Neural cell (in vitro differentiated cells): ENCODE results near the gene KRT3. TPM values are rescaled to one million over a fixed set of nuclear protein-coding genes. Genes with fewer than 3 reads are reported as not detected.

Experiments used
- H2AFZ ChIP-seq: fragments of 200-600, 300-800 bp; sonication (generic), shearing (Covaris generic); 2 replicates; pipeline ENCODE4 v1.6.0; 2014; ENCODE audit warnings: low read depth, mild to moderate bottlenecking, antibody characterized with exemption, low read length, moderate library complexity
- H3F3A ChIP-seq: fragments of 200-600 bp; shearing (Covaris generic); 2 replicates; pipeline ENCODE4 v1.6.1; 2016; ENCODE audit warnings: mild to moderate bottlenecking, moderate library complexity, mixed read lengths, antibody characterized with exemption, low read length; ENCODE audit not compliant: insufficient read depth, poor library complexity, severe bottlenecking
- H3K27ac ChIP-seq: fragments of 200-600, 300-800 bp; sonication (generic), shearing (Covaris generic); 2 replicates; pipeline ENCODE4 v1.5.1; 2014; ENCODE audit warnings: mild to moderate bottlenecking, low read length, moderate library complexity
- H3K27me3 ChIP-seq: fragments of 300-800, 200-600 bp; sonication (generic), shearing (Covaris generic); 2 replicates; pipeline ENCODE4 v1.6.0; 2014; ENCODE audit warnings: mild to moderate bottlenecking, low read depth, low read length, moderate library complexity; ENCODE audit not compliant: insufficient read depth
- H3K36me3 ChIP-seq: fragments of 300-800, 200-600 bp; sonication (generic), shearing (Covaris generic); 2 replicates; pipeline ENCODE4 v1.5.1; 2014; ENCODE audit warnings: mild to moderate bottlenecking, antibody characterized with exemption, low read length, moderate library complexity; ENCODE audit not compliant: insufficient read depth
- H3K4me2 ChIP-seq: fragments of 300-800, 200-600 bp; sonication (generic), shearing (Covaris generic); 2 replicates; pipeline ENCODE4 v1.6.0; 2014; ENCODE audit warnings: mild to moderate bottlenecking, low read length
- H3K4me3 ChIP-seq: fragments of 300-800, 200-600 bp; sonication (generic), shearing (Covaris generic); 2 replicates; pipeline ENCODE4 v1.5.1; 2014; ENCODE audit warnings: mild to moderate bottlenecking, low read length, moderate library complexity
- H3K79me2 ChIP-seq: fragments of 200-600 bp; shearing (Covaris generic); replicated peaks from 2 replicates; pipeline ENCODE4 v1.6.0; 2014; ENCODE audit warnings: mild to moderate bottlenecking, low read length, moderate library complexity; ENCODE audit not compliant: insufficient read depth
- H3K9ac ChIP-seq: fragments of 300-800, 200-600 bp; sonication (generic), shearing (Covaris generic); 2 replicates; pipeline ENCODE4 v1.6.1; 2016; ENCODE audit warnings: mild to moderate bottlenecking, low read length, mixed read lengths
- H3K9me2 ChIP-seq: fragments of 200-600 bp; shearing (Covaris generic); 2 replicates; pipeline ENCODE4 v1.6.1; 2016; ENCODE audit warnings: mild to moderate bottlenecking, low read length, mixed read lengths; ENCODE audit not compliant: insufficient read depth
- H3K9me3 ChIP-seq: fragments of 200-600, 300-800 bp; sonication (generic), shearing (Covaris generic); 2 replicates; pipeline ENCODE4 v1.6.1; 2016; ENCODE audit warnings: mild to moderate bottlenecking, mixed run types, low read length, moderate library complexity, mixed read lengths
- H4K20me1 ChIP-seq: fragments of 200-600 bp; shearing (Covaris generic); 2 replicates; pipeline ENCODE4 v1.6.1; 2016; ENCODE audit warnings: mild to moderate bottlenecking, mixed run types; ENCODE audit not compliant: insufficient read depth
- EP300 ChIP-seq: fragments of 450-650 bp; conservative IDR thresholded peaks from 2 replicates; pipeline ENCODE4 v1.6.1; 2014; ENCODE audit warnings: antibody characterized with exemption, mild to moderate bottlenecking, moderate library complexity; ENCODE audit not compliant: poor library complexity, severe bottlenecking
- EZH2 ChIP-seq: fragments of 200-600, 300-800 bp; shearing (Covaris generic), sonication (generic); IDR thresholded peaks from 2 replicates; pipeline ENCODE4 v1.6.1; 2014; ENCODE audit warnings: antibody characterized with exemption, low read length, borderline replicate concordance, mild to moderate bottlenecking; ENCODE audit not compliant: insufficient read depth, poor library complexity, severe bottlenecking
- MXI1 ChIP-seq: fragments of 450-650 bp; conservative IDR thresholded peaks from 2 replicates; pipeline ENCODE4 v1.6.1; 2014; ENCODE audit warnings: antibody characterized with exemption, mild to moderate bottlenecking; ENCODE audit not compliant: poor library complexity, severe bottlenecking
- RAD21 ChIP-seq: fragments of 450-650 bp; conservative IDR thresholded peaks from 2 replicates; pipeline ENCODE4 v1.6.1; 2014; ENCODE audit warnings: antibody characterized with exemption, mild to moderate bottlenecking, moderate library complexity
- REST ChIP-seq: IDR thresholded peaks from 2 replicates; pipeline ENCODE4 v1.6.1; 2012; ENCODE audit warnings: borderline replicate concordance
- TAF1 ChIP-seq: IDR thresholded peaks from 2 replicates; pipeline ENCODE4 v1.6.1; 2012; ENCODE audit warnings: low read depth
- polyA plus RNA-seq: library from polyadenylated mRNA; depleted of rRNA; stranded (reverse); fragments of >200 nt; gene quantifications from 2 replicates; pipeline ENCODE4 v1.2.3, GENCODE V29; 2014
- small RNA-seq, 3 experiments: library from RNA; depleted of rRNA; stranded (forward); fragments of <200 nt; gene quantifications; one replicate each; pipeline ENCODE3, GENCODE V24; 2012

Gene KRT3
- polyA plus RNA-seq, 1 donor from 2014 or later, result not detected

DNA sequence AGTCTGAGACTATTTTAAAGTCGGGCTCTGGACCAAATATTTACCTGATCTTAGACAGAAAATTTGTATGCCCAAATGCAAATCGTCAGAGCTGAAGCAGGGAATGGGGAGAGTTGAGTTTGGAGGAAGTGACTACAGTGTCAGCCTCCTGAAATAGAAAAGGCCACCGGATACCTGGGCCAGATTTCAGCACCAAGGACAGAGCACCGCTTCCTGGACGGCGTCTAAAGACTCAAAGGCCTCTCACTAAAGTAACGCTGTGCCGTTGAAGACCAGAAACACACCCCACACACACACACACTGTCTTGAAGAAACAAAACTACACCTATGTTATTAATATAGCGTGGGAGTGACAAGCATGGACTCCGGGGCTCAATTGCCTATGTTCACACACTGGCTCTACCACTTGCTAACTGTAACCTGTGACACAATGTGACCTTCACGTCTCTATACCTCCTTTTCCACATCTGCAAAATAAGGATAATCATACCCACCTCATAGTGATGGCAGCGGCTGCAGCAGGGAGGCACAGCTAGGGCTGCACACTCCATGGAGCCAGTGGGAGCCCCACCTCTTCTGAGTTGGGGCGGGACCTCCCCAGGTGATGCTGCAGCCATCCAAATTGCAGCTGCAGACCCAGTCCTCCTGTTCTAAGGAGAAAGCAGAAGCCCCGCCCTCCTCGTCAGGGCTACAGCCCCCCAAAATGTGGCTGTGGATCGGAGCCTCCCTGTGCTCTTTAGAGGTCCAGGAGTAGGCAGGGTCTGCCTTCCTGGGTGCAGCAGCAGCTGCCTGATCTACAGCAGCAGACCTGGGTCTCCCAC, 54.3 kb downstream of the KRT3 start:
- Histone ChIP-seq H3K9me3 (no peaks in the 10 kb centered on the region), H3K36me3 (no peaks in the 10 kb centered on the region), H3K27me3 (peaks cover 31% of the 10 kb centered on the region), H3K9me2 (no peaks in the 10 kb centered on the region), H4K20me1 (no peaks in the 10 kb centered on the region), H3F3A (no peaks in the 10 kb centered on the region), H3K27ac (no peak overlapping the region), H3K4me3 (no peak overlapping the region), H3K9ac (no peak overlapping the region), H3K4me2 (no peak overlapping the region), H3K79me2 (no peaks in the 10 kb centered on the region), H2AFZ (no peak overlapping the region)
- TF ChIP-seq REST (peak; percentile 77), TAF1 (no peak), MXI1 (no peak)

- H3K9me3 ChIP-seq, result no peaks in the 10 kb centered on the region
- H2AFZ ChIP-seq, result no peak overlapping the region
- H3K4me2 ChIP-seq, result no peak overlapping the region
- no peaks in the 10 kb centered on the region for H4K20me1 ChIP-seq
- TF ChIP-seq MXI1, result no peak
- H3K9me2 ChIP-seq, result no peaks in the 10 kb centered on the region
- no peak overlapping the region for H3K27ac ChIP-seq
- no peak overlapping the region for H3K4me3 ChIP-seq
- H3K27me3 ChIP-seq, result peaks cover 31% of the 10 kb centered on the region
- no peaks in the 10 kb centered on the region for H3K79me2 ChIP-seq
- H3F3A ChIP-seq, result no peaks in the 10 kb centered on the region
- no peak overlapping the region for H3K9ac ChIP-seq
- no peaks in the 10 kb centered on the region for H3K36me3 ChIP-seq
These were observed 55.3 kb downstream of the KRT3 start for GRCh38 chr12:52740584-52740983.

- H4K20me1 ChIP-seq, result no peaks in the 10 kb centered on the region
- H3K27me3 ChIP-seq, result peaks cover 31% of the 10 kb centered on the region
- H3K9me3 ChIP-seq, result no peaks in the 10 kb centered on the region
- TF ChIP-seq REST (no peak), RAD21 (no peak), EP300 (no peak), EZH2 (no peak)
- no peaks in the 10 kb centered on the region for H3F3A ChIP-seq
- no peaks in the 10 kb centered on the region for H3K36me3 ChIP-seq
- H2AFZ ChIP-seq, result no peak overlapping the region
- no peaks in the 10 kb centered on the region for H3K79me2 ChIP-seq
- H3K4me2 ChIP-seq, result no peak overlapping the region
- H3K9me2 ChIP-seq, result no peaks in the 10 kb centered on the region
- no peak overlapping the region for H3K9ac ChIP-seq
- no peak overlapping the region for H3K4me3 ChIP-seq
- H3K27ac ChIP-seq, result no peak overlapping the region
These were observed 56.0 kb downstream of the KRT3 start for GRCh38 chr12:52739963-52740362.

Small RNAs within 50 kb of the gene (small RNA-seq; reads per million reads assigned to genes)
- 0 reads per million in 3 experiments for gene AC107016.2

Other genes starting within 250 kb of the KRT3 start
- gene KRT71, start 243.0 kb downstream of the KRT3 start, polyA plus RNA-seq, result not detected in 2 replicates
- not detected in 2 replicates for gene KRT74, start 222.3 kb downstream of the KRT3 start, polyA plus RNA-seq
- not detected in 2 replicates for gene KRT72, start 194.7 kb downstream of the KRT3 start, polyA plus RNA-seq
- not detected in 2 replicates for gene KRT73, start 177.6 kb downstream of the KRT3 start, polyA plus RNA-seq
- gene KRT2, start 143.9 kb downstream of the KRT3 start, polyA plus RNA-seq, result not detected in 2 replicates
- gene KRT1, start 115.7 kb downstream of the KRT3 start, polyA plus RNA-seq, result not detected in 2 replicates
- gene KRT77, start 92.6 kb downstream of the KRT3 start, polyA plus RNA-seq, result not detected in 2 replicates
- not detected in 2 replicates for gene KRT76, start 18.8 kb downstream of the KRT3 start, polyA plus RNA-seq
- not detected in 2 replicates for gene KRT4, start 18.0 kb upstream of the KRT3 start, polyA plus RNA-seq
- not detected in 2 replicates for gene KRT79, start 38.2 kb upstream of the KRT3 start, polyA plus RNA-seq
- gene KRT78, start 52.9 kb upstream of the KRT3 start, polyA plus RNA-seq, result not detected in 2 replicates
- 0.46 and 3.0 TPM in 2 replicates for gene KRT8, start 109.0 kb upstream of the KRT3 start, polyA plus RNA-seq
- gene KRT18, start 153.0 kb upstream of the KRT3 start, polyA plus RNA-seq, result 0.76 and 0.78 TPM in 2 replicates
- gene EIF4B, start 210.3 kb upstream of the KRT3 start, polyA plus RNA-seq, result 329 and 333 TPM in 2 replicates